Stomach smooth muscle (tissue), 2 donors: ENCODE measurements around the gene PTPN11.
A peak's percentile ranks its signal among the peaks of the same experiment; 100 is the strongest.
"Not testable (repeated sequence)": the region's sequence is repeated elsewhere in the genome, so short reads cannot be mapped to it uniquely, and the experiment has no call there.

Experiments
- H3K27ac ChIP-seq: one replicate; pipeline ENCODE4 v1.7.0; 2013; ENCODE audit warnings: mild to moderate bottlenecking, low read length, inconsistent platforms
- H3K27me3 ChIP-seq, 2 donors: one replicate each; pipeline ENCODE4 v1.7.0; 2013; ENCODE audit warnings: low read length in 2 of 2; ENCODE audit not compliant: insufficient read depth in 2 of 2, control insufficient read depth in 1 of 2
- H3K36me3 ChIP-seq, 2 donors: one replicate each; pipeline ENCODE4 v1.7.0; 2013; ENCODE audit warnings: low read length in 2 of 2; ENCODE audit not compliant: control insufficient read depth in 2 of 2, insufficient read depth in 2 of 2
- H3K4me1 ChIP-seq: one replicate; pipeline ENCODE4 v1.7.0; 2013; ENCODE audit warnings: low read length; ENCODE audit not compliant: control insufficient read depth, insufficient read depth
- H3K4me3 ChIP-seq, 2 donors: one replicate each; pipeline ENCODE4 v1.7.0; 2013; ENCODE audit warnings: low read length in 2 of 2
- H3K9ac ChIP-seq, 2 donors: one replicate each; pipeline ENCODE4 v1.7.0; 2013; ENCODE audit warnings: low read length in 2 of 2, mild to moderate bottlenecking in 1 of 2
- H3K9me3 ChIP-seq, 2 donors: one replicate each; pipeline ENCODE4 v1.7.0; 2013; ENCODE audit warnings: low read length in 2 of 2; ENCODE audit not compliant: control insufficient read depth in 2 of 2
- donor health status: healthy.
- donor health status: Pancreatic carcinoma.

The PTPN11 gene

DNA sequence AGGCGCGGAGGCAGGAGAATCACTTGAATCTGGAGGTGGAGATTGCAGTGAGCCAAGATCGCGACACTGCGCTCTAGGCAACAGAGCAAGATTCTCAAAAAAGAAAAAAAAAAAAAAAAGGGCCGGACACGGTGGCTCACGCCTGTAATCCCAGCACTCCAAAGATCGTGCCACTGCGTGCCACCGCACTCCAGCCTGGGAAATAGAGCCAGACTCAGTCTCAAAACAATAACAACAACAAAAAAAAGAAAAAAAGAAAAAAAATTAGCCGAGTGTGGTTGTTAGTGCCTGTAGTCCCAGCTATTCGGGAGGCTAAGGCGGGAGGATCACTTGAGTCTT, 8.9 kb upstream of the PTPN11 start:
- Histone ChIP-seq H3K27me3 (no peaks in the 10 kb centered on the region), H3K9ac (no peak overlapping the region), H3K4me1 (peaks cover 8% of the 10 kb centered on the region), H3K4me3 (peak overlapping the region in 1 of 2 donors; percentile 99), H3K36me3 (peaks cover 25 to 26% of the 10 kb centered on the region in 2 donors), H3K27ac (no peak overlapping the region), H3K9me3 (no peaks in the 10 kb centered on the region)

DNA sequence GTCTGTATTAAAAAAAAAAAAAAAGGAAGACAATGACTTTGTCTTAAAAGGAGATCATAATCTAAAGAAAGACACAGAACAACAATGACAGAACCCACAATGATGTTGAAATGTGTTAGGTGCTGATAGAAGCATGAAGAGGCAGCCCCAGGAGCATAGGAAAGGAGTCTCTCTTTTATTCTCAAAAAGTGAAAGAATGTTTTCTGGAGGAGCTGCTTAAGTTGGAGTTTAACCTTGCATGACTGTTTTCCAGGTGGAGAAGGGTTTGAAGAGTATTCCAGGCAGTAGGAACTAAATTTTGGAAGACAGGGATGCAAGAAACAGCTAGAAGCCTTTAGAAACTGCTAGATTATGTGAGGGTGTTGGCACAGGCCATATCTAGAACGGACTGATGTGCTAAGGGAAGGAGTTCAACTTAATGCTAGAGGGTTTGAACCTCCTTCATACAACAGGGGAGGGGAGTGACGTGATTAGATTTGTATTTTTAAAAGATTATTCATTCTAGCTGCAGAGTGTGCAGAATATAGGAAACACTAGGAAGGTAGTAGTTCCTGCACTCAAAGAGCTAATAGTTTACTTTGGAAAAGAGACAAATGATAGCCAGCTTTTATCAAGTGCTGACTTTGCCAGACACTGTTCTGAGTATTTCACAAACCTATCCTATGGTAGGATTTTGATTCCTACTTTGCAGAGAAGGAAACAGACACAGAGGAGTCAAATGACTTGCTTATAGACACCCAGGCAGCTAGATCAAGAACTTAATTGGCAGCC, 4.7 kb upstream of the PTPN11 start:
- Histone ChIP-seq H3K9ac (no peak overlapping the region), H3K4me3 (no peak overlapping the region), H3K36me3 (no peaks in the 10 kb centered on the region), H3K27ac (no peak overlapping the region), H3K9me3 (no peaks in the 10 kb centered on the region), H3K4me1 (peaks cover 3% of the 10 kb centered on the region), H3K27me3 (no peaks in the 10 kb centered on the region)

GRCh38 chr12:112415457-112415856, 3.3 kb upstream of the PTPN11 start:
- H3K9ac ChIP-seq, H3K9me3 ChIP-seq, H3K36me3 ChIP-seq, H3K4me3 ChIP-seq, H3K27me3 ChIP-seq, H3K27ac ChIP-seq: not testable (repeated sequence)
- peaks cover 13% of the 10 kb centered on the region for H3K4me1 ChIP-seq

GRCh38 chr12:112418273-112418607, 507 bp upstream of the PTPN11 start:
- Histone ChIP-seq H3K9me3 (no peaks in the 10 kb centered on the region), H3K27me3 (no peaks in the 10 kb centered on the region), H3K27ac (peak overlapping the region; percentile 90), H3K9ac (peak overlapping the region; percentile 89 to 98), H3K4me3 (peak overlapping the region; percentile 94 to 95), H3K4me1 (peaks cover 16% of the 10 kb centered on the region), H3K36me3 (no peaks in the 10 kb centered on the region)

GRCh38 chr12:112419297-112420133, 768 bp downstream of the PTPN11 start:
- no peaks in the 10 kb centered on the region for H3K9me3 ChIP-seq
- H3K36me3 ChIP-seq, result no peaks in the 10 kb centered on the region
- peak overlapping the region; percentile 85 to 98 for H3K9ac ChIP-seq
- peak overlapping the region; percentile 94 to 95 for H3K4me3 ChIP-seq
- no peaks in the 10 kb centered on the region for H3K27me3 ChIP-seq
- H3K4me1 ChIP-seq, result peaks cover 16% of the 10 kb centered on the region
- H3K27ac ChIP-seq, result peak overlapping the region; percentile 90

GRCh38 chr12:112420740-112421139, 2.0 kb downstream of the PTPN11 start:
- no peak overlapping the region for H3K27ac ChIP-seq
- no peaks in the 10 kb centered on the region for H3K27me3 ChIP-seq
- no peak overlapping the region for H3K4me3 ChIP-seq
- no peaks in the 10 kb centered on the region for H3K9me3 ChIP-seq
- H3K36me3 ChIP-seq, result no peaks in the 10 kb centered on the region
- peaks cover 16% of the 10 kb centered on the region for H3K4me1 ChIP-seq
- H3K9ac ChIP-seq, result no peak overlapping the region

GRCh38 chr12:112421363-112421762, 2.6 kb downstream of the PTPN11 start:
- H3K27me3 ChIP-seq, result no peaks in the 10 kb centered on the region
- no peak overlapping the region for H3K9ac ChIP-seq
- H3K4me1 ChIP-seq, result peaks cover 16% of the 10 kb centered on the region
- H3K4me3 ChIP-seq, result no peak overlapping the region
- no peaks in the 10 kb centered on the region for H3K9me3 ChIP-seq
- H3K36me3 ChIP-seq, result no peaks in the 10 kb centered on the region
- no peak overlapping the region for H3K27ac ChIP-seq

- no peaks in the 10 kb centered on the region for H3K9me3 ChIP-seq
- H3K27me3 ChIP-seq, result no peaks in the 10 kb centered on the region
- H3K36me3 ChIP-seq, result no peaks in the 10 kb centered on the region
- H3K4me3 ChIP-seq, result no peak overlapping the region
- H3K4me1 ChIP-seq, result peaks cover 16% of the 10 kb centered on the region
- no peak overlapping the region for H3K27ac ChIP-seq
- no peak overlapping the region for H3K9ac ChIP-seq
Measured at GRCh38 chr12:112422531-112422930, 3.8 kb downstream of the PTPN11 start.

DNA sequence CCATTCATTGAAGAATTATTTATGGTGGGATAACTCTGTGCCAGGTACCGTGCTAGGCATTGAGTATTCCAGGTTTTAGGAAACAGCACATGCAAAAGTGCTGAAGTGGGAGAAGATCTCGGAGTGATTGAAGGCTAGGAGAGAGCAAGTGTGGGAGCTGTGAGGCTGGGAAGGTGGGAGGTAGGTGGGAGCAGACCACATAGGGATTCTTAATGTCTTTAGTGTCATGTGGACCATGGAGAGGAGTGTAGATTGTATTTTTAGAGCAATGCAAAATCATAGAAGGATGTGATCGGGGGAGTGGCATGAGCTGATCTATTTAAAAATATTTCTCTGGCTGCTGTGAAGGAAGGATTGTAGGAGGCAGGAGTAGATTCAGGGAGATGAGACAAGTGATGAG, 5.4 kb downstream of the PTPN11 start:
- Histone ChIP-seq H3K27me3 (no peaks in the 10 kb centered on the region), H3K36me3 (no peaks in the 10 kb centered on the region), H3K9me3 (no peaks in the 10 kb centered on the region), H3K4me3 (no peak overlapping the region), H3K4me1 (peaks cover 13% of the 10 kb centered on the region), H3K9ac (no peak overlapping the region), H3K27ac (no peak overlapping the region)

DNA sequence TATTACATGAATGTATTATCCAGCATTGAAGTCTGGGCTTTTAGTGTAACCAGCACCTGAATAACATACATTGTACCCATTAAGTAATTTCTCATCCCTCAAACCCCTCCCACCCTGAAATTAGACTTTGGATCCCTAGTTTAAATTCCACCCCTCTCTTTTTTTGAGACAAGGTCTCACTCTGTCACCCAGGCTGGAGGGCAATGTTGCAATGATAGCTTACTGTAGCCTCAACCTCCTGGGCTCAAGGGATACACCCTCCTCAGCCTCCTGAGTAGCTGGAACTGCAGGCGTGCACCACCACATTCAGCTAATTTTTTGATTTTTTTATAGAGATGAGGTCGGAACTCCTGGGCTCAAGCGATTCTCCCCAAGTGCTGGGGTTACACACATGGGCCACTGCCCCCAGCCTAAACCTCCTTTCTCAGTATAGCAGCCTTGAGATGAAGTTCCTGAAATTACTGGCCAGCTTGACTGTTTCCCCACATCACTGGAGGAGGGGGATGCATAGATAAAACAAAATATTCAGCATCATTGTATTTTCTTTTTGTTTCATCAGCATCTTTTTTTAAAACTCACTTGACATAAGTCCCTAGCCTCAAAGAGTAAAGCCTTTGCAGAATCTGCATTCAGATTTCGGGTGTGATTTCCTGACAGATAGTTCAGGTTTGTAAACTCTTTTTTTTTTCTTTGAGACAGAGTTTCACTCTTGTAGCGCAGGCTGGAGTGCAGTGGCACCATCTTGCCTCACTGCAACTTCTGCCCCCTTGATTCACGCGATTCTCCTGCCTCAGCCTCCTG, 7.0 kb downstream of the PTPN11 start:
- H3K36me3 ChIP-seq, result no peaks in the 10 kb centered on the region
- H3K27ac ChIP-seq, result no peak overlapping the region

More for the DNA sequence above, 7.0 kb downstream of the PTPN11 start:
- Histone ChIP-seq H3K9ac (no peak overlapping the region), H3K9me3 (no peaks in the 10 kb centered on the region), H3K4me3 (no peak overlapping the region), H3K27me3 (no peaks in the 10 kb centered on the region), H3K4me1 (peaks cover 3% of the 10 kb centered on the region)
